ENCODE measurements around the gene LRPAP1.

DNA sequence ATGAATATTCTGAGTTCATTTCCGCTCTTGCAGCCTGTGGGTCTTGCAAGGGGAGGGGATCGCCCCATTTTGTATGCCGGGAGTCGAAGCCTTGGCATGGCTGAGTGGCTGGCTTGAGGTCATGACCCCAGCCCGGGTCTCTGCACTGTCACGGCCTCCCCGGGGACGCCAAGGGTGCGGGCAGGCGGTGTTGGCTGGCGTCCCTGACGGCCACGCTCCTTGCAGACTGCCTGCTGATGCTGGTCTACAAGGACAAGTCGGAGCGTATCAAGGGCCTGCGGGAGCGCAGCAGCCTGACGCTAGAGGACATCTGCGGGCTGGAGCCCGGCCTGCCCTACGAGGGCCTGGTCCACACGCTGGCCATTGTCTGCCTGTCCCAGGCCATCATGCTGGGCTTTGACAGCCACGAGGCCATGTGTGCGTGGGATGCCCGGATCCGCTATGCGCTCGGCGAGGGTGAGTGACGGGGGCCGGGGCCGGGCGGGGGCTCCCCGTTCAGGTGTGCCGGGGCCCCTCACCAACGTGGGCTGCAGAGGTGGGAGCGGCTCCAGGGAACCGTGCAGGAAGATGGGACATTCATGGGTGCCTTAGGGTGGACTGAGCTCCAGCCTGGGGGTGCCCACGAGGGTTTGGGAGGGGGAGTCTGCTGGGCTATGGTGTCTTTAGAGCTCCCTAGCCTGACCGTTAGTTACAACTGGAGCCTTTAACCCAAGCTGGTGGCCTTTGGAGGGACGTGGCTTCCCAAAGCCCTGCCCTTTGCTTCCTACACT, 58.9 kb downstream of the LRPAP1 start:
- TF ChIP-seq, protein P1, sequence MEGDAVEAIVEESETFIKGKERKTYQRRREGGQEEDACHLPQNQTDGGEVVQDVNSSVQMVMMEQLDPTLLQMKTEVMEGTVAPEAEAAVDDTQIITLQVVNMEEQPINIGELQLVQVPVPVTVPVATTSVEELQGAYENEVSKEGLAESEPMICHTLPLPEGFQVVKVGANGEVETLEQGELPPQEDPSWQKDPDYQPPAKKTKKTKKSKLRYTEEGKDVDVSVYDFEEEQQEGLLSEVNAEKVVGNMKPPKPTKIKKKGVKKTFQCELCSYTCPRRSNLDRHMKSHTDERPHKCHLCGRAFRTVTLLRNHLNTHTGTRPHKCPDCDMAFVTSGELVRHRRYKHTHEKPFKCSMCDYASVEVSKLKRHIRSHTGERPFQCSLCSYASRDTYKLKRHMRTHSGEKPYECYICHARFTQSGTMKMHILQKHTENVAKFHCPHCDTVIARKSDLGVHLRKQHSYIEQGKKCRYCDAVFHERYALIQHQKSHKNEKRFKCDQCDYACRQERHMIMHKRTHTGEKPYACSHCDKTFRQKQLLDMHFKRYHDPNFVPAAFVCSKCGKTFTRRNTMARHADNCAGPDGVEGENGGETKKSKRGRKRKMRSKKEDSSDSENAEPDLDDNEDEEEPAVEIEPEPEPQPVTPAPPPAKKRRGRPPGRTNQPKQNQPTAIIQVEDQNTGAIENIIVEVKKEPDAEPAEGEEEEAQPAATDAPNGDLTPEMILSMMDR (IDR thresholded peaks at IDR 0.05; ENCODE audit: poor library complexity) = no peak
- TF ChIP-seq EZH2 (IDR thresholded peaks at IDR 0.05; ENCODE audit: borderline replicate concordance) (no peak), EZH2phosphoT487 (IDR thresholded peaks at IDR 0.05; ENCODE audit: low read depth, severe bottlenecking, unreplicated experiment) (no peak)
